BLaER1 (cell line): ENCODE results near the gene PTPRN2.
"Not testable (repeated sequence)": the region's sequence is repeated elsewhere in the genome, so short reads cannot be mapped to it uniquely, and the experiment has no call there.

Experiments used
- H3K27ac ChIP-seq: shearing (Covaris generic); formaldehyde crosslinking; 2 replicates; pipeline ENCODE4 v1.8.1; 2022
- H3K27me3 ChIP-seq: shearing (Covaris generic); formaldehyde crosslinking; 2 replicates; pipeline ENCODE4 v1.8.1; 2022
- H3K36me3 ChIP-seq: shearing (Covaris generic); formaldehyde crosslinking; 2 replicates; pipeline ENCODE4 v1.8.1; 2022
- H3K4me1 ChIP-seq: shearing (Covaris generic); formaldehyde crosslinking; 2 replicates; pipeline ENCODE4 v1.8.1; 2022
- H3K4me2 ChIP-seq: shearing (Covaris generic); formaldehyde crosslinking; 2 replicates; pipeline ENCODE4 v1.8.1; 2022
- H3K4me3 ChIP-seq: shearing (Covaris generic); formaldehyde crosslinking; 2 replicates; pipeline ENCODE4 v1.8.1; 2022
- H3K9ac ChIP-seq: shearing (Covaris generic); formaldehyde crosslinking; 2 replicates; pipeline ENCODE4 v1.8.1; 2022
- H3K9me3 ChIP-seq: shearing (Covaris generic); formaldehyde crosslinking; 2 replicates; pipeline ENCODE4 v1.8.1; 2022
- H4K20me1 ChIP-seq: shearing (Covaris generic); formaldehyde crosslinking; 2 replicates; pipeline ENCODE4 v1.8.1; 2022
- Cebpa-rat ChIP-seq: shearing (Covaris generic); IDR thresholded peaks from 2 replicates; pipeline ENCODE4 v1.8.1; 2022

Gene PTPRN2

GRCh38 chr7:157944734-157945291 is 642.8 kb downstream of the PTPRN2 start:
- Histone ChIP-seq H3K27me3 (no peaks in the 10 kb centered on the region), H4K20me1 (no peaks in the 10 kb centered on the region), H3K36me3 (no peaks in the 10 kb centered on the region), H3K4me2 (peak overlapping the region; percentile 74), H3K9ac (no peak overlapping the region), H3K9me3 (peaks cover 10% of the 10 kb centered on the region; the same call in 1 of the 2 replicates), H3K4me3 (no peak overlapping the region), H3K4me1 (peaks cover 57% of the 10 kb centered on the region), H3K27ac (peak overlapping the region; percentile 80)
- TF ChIP-seq Cebpa-rat = no peak

DNA sequence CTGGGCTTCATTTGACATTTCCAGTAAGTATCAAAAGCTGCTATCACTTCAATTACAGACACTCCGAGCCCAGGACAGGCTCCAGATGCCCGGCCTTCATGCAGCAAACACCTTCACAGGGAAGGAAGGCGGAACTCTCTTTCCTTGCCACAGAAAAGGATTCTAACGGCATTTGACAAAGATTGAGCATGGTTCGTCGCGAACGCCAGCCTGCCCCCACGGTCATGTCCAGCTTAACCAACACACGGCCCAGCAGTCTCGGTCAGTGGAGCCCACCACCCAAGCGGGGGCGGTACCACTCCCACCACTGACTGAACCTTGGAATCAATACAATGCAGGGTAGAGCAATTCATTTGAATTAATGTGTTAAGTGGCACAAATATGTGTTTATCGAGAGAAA is 643.6 kb downstream of the PTPRN2 start:
- H4K20me1 ChIP-seq = no peaks in the 10 kb centered on the region
- peaks cover 57% of the 10 kb centered on the region for H3K4me1 ChIP-seq
- H3K9ac ChIP-seq = no peak overlapping the region
- H3K4me3 ChIP-seq = no peak overlapping the region
- H3K27ac ChIP-seq = 0 out of 2 replicates have a peak overlapping the region, but pooled peaks have one; percentile 41
- H3K4me2 ChIP-seq = no peak overlapping the region; the same call in 1 of the 2 replicates
- H3K9me3 ChIP-seq = peaks cover 10% of the 10 kb centered on the region; the same call in 1 of the 2 replicates
- TF ChIP-seq Cebpa-rat = no peak
- no peaks in the 10 kb centered on the region for H3K27me3 ChIP-seq
- H3K36me3 ChIP-seq = no peaks in the 10 kb centered on the region

GRCh38 chr7:157943561-157943960 is 644.1 kb downstream of the PTPRN2 start:
- H3K4me3 ChIP-seq = no peak overlapping the region
- no peaks in the 10 kb centered on the region for H3K36me3 ChIP-seq
- H3K9me3 ChIP-seq = peaks cover 10% of the 10 kb centered on the region; the same call in 1 of the 2 replicates
- H3K4me2 ChIP-seq = peak overlapping the region; percentile 59
- H3K4me1 ChIP-seq = peaks cover 57% of the 10 kb centered on the region
- TF ChIP-seq Cebpa-rat = no peak
- no peaks in the 10 kb centered on the region for H4K20me1 ChIP-seq
- H3K27ac ChIP-seq = peak overlapping the region; percentile 41; the same call in 1 of the 2 replicates
- no peaks in the 10 kb centered on the region for H3K27me3 ChIP-seq
- H3K9ac ChIP-seq = no peak overlapping the region

GRCh38 chr7:157941210-157941609 is 646.4 kb downstream of the PTPRN2 start:
- Histone ChIP-seq H4K20me1 (no peaks in the 10 kb centered on the region), H3K9me3 (no peaks in the 10 kb centered on the region), H3K4me2 (no peak overlapping the region)

GRCh38 chr7:157940497-157940896 is 647.1 kb downstream of the PTPRN2 start:
- Histone ChIP-seq H3K27ac (no peak overlapping the region), H3K4me3 (no peak overlapping the region), H3K36me3 (no peaks in the 10 kb centered on the region), H3K4me1 (peaks cover 55% of the 10 kb centered on the region), H3K27me3 (no peaks in the 10 kb centered on the region), H3K9me3 (no peaks in the 10 kb centered on the region), H3K9ac (no peak overlapping the region), H4K20me1 (no peaks in the 10 kb centered on the region), H3K4me2 (no peak overlapping the region)
- TF ChIP-seq Cebpa-rat = no peak

More at GRCh38 chr7:157941210-157941609, 646.4 kb downstream of the PTPRN2 start:
- Histone ChIP-seq H3K27me3 (no peaks in the 10 kb centered on the region), H3K4me1 (peaks cover 55% of the 10 kb centered on the region), H3K9ac (no peak overlapping the region), H3K4me3 (no peak overlapping the region), H3K36me3 (no peaks in the 10 kb centered on the region), H3K27ac (no peak overlapping the region)
- no peak for TF ChIP-seq Cebpa-rat

DNA sequence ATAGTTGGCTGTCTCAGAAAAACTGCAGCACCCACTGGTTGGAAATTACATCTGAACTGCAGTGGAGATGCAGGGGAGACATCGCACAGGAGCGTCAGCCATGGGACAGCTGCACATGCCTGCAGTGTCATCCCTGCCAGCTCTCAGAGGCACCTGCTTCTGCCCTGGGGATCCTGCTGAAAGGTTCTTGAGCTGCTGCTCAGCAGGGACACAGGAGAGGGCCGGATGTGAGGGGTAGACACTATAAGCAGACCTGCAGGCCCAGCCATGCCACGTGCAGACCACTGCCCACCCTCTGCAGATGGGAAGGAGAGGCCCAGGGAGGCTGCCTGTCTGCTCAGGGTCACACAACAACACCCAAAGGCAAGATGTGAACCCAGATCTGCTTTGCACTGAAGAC is 649.4 kb downstream of the PTPRN2 start:
- Histone ChIP-seq H3K9ac (no peak overlapping the region), H4K20me1 (no peaks in the 10 kb centered on the region), H3K36me3 (no peaks in the 10 kb centered on the region), H3K27me3 (no peaks in the 10 kb centered on the region), H3K4me1 (peaks cover 50% of the 10 kb centered on the region), H3K9me3 (peaks cover 13% of the 10 kb centered on the region), H3K4me2 (no peak overlapping the region), H3K4me3 (no peak overlapping the region), H3K27ac (no peak overlapping the region)
- TF ChIP-seq Cebpa-rat = no peak

DNA sequence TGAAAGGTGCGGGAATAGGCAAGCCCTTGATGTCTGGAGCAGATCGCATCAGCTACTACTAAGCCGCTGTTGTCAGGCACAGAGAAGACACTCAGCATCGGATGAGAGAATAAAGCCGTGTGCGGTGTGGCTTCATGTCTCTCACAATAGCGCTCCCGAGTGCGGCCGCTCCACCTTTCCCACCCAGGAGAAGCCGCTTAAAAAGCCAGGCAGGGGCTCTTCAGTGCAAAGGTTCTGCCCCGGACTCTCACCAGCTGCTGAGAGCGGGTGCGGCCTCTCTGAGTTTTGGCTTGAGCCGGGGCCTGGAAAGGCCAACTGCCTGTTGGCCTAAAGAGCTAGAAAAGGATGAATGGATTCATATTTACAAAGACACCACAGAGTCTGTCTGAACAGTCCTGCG is 650.2 kb downstream of the PTPRN2 start:
- H3K9ac ChIP-seq = no peak overlapping the region
- H3K4me3 ChIP-seq = no peak overlapping the region
- TF ChIP-seq Cebpa-rat = no peak
- no peaks in the 10 kb centered on the region for H3K36me3 ChIP-seq
- peaks cover 21% of the 10 kb centered on the region for H3K9me3 ChIP-seq
- no peak overlapping the region for H3K27ac ChIP-seq
- no peak overlapping the region for H3K4me2 ChIP-seq
- no peaks in the 10 kb centered on the region for H3K27me3 ChIP-seq
- peaks cover 42% of the 10 kb centered on the region for H3K4me1 ChIP-seq
- H4K20me1 ChIP-seq = no peaks in the 10 kb centered on the region

GRCh38 chr7:157936976-157937375 is 650.6 kb downstream of the PTPRN2 start:
- Histone ChIP-seq H3K4me3 (no peak overlapping the region), H3K9me3 (peaks cover 24% of the 10 kb centered on the region), H3K27ac (no peak overlapping the region), H3K36me3 (no peaks in the 10 kb centered on the region), H3K27me3 (no peaks in the 10 kb centered on the region), H3K9ac (no peak overlapping the region), H3K4me2 (0 out of 2 replicates have a peak overlapping the region, but pooled peaks have one; percentile 46), H3K4me1 (peaks cover 38% of the 10 kb centered on the region), H4K20me1 (no peaks in the 10 kb centered on the region)
- TF ChIP-seq Cebpa-rat = no peak

DNA sequence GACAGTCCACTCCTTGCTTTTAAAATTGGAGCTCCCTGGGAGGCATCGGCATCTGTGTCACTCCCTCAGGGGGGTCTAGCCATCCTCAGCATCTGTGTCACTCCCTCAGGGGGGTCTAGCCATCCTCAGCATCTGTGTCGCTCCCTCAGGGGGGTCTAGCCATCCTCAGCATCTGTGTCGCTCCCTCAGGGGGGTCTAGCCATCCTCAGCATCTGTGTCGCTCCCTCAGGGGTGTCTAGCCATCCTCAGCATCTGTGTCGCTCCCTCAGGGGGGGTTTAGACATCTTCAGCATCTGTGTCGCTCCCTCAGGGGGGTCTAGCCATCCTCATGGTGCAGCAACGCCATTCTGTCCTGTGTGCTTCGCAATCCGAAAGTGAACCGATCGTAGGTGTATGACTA is 651.9 kb downstream of the PTPRN2 start:
- Histone ChIP-seq H3K4me1 (peaks cover 39% of the 10 kb centered on the region), H3K4me2 (peak overlapping the region; percentile 46), H3K9me3 (peaks cover 24% of the 10 kb centered on the region)
- H4K20me1 ChIP-seq, H3K4me3 ChIP-seq, H3K27me3 ChIP-seq, H3K27ac ChIP-seq, H3K36me3 ChIP-seq, H3K9ac ChIP-seq: not testable (repeated sequence)

DNA sequence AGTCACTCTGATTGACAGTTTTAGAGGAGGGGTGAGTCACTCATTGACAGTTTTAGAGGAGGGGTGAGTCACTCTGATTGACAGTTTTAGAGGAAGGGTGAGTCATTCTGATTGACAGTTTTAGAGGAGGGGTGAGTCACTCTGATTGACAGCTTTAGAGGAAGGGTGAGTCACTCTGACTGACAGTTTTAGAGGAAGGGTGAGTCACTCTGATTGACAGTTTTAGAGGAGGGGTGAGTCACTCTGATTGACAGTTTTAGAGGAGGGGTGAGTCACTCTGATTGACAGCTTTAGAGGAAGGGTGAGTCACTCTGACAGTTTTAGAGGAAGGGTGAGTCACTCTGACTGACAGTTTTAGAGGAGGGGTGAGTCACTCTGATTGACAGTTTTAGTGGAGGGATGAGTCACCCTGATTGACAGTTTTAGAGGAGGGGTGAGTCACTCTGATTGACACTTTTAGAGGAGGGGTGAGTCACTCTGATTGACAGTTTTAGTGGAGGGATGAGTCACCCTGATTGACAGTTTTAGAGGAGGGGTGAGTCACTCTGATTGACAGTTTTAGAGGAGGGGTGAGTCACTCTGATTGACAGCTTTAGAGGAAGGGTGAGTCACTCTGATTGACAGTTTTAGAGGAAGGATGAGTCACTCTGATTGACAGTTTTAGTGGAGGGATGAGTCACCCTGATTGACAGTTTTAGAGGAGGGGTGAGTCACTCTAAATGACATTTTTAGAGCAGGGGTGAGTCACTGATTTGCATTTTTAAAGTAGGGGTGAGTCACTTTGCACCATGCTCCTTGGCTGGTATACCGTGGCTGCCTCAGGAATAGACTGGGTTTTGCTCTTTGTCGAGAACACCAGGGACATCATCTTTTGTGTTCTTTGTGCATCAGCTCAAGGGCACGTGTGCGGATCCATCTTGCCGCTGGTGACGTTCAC is 654.1 kb downstream of the PTPRN2 start:
- H3K4me2 ChIP-seq, H3K4me3 ChIP-seq, H3K9ac ChIP-seq, H3K27ac ChIP-seq, H4K20me1 ChIP-seq, H3K27me3 ChIP-seq, H3K36me3 ChIP-seq: not testable (repeated sequence)
- Histone ChIP-seq H3K4me1 (peaks cover 59% of the 10 kb centered on the region), H3K9me3 (peaks cover 24% of the 10 kb centered on the region)
